PFSK-1 (cell line): Measurements from ENCODE around the gene COL5A2.

Experiments used
- FOXP2 ChIP-seq: optimal IDR thresholded peaks from 2 replicates; pipeline ENCODE3; 2011; ENCODE audit warnings: borderline replicate concordance, control low read depth, inconsistent platforms; ENCODE audit not compliant: insufficient read depth; ENCODE audit errors: extremely low read length, extremely low read depth
- POLR2AphosphoS5 ChIP-seq: IDR thresholded peaks from 2 replicates; pipeline ENCODE4 v1.6.1; 2012; ENCODE audit warnings: low read depth, mild to moderate bottlenecking, control low read depth, low read length, moderate library complexity
- REST ChIP-seq, 2 experiments: IDR thresholded peaks; 2 replicates each; pipeline versions ENCODE4 v1.6.1 to v1.8.0; 2011 to 2012; ENCODE audit warnings: low read depth in 2 of 2, low read length in 2 of 2, control low read depth in 1 of 2, inconsistent platforms in 1 of 2, mild to moderate bottlenecking in 1 of 2, moderate library complexity in 1 of 2; ENCODE audit not compliant: insufficient read depth in 1 of 2
- SIN3A ChIP-seq: IDR thresholded peaks from 2 replicates; pipeline ENCODE4 v1.6.1; 2012; ENCODE audit warnings: mild to moderate bottlenecking, low read length, moderate library complexity, borderline replicate concordance; ENCODE audit not compliant: insufficient read depth
- TAF1 ChIP-seq: IDR thresholded peaks from 2 replicates; pipeline ENCODE4 v1.6.1; 2012; ENCODE audit warnings: low read length, control low read depth, borderline replicate concordance; ENCODE audit not compliant: insufficient read depth

COL5A2 gene

GRCh38 chr2:189144700-189145211, 34.8 kb downstream of the COL5A2 start:
- TF ChIP-seq FOXP2 = no peak
- no peak for TF ChIP-seq REST (IDR thresholded peaks at IDR 0.05; ENCODE audit: insufficient read depth in 1 of 2, low read depth in 2 of 2, low read length in 2 of 2)
- TF ChIP-seq POLR2AphosphoS5 = no peak
- TF ChIP-seq TAF1 = no peak
- no peak for TF ChIP-seq SIN3A

GRCh38 chr2:189143925-189144324, 35.6 kb downstream of the COL5A2 start:
- TF ChIP-seq POLR2AphosphoS5 = no peak
- no peak for TF ChIP-seq TAF1
- no peak for TF ChIP-seq SIN3A
- TF ChIP-seq REST (IDR thresholded peaks at IDR 0.05; ENCODE audit: insufficient read depth in 1 of 2, low read depth in 2 of 2, low read length in 2 of 2) = no peak
- TF ChIP-seq FOXP2 = no peak

GRCh38 chr2:189142893-189143759, 36.4 kb downstream of the COL5A2 start:
- TF ChIP-seq FOXP2 = no peak
- TF ChIP-seq SIN3A = no peak
- no peak for TF ChIP-seq TAF1
- no peak for TF ChIP-seq REST (IDR thresholded peaks at IDR 0.05; ENCODE audit: insufficient read depth in 1 of 2, low read depth in 2 of 2, low read length in 2 of 2)
- no peak for TF ChIP-seq POLR2AphosphoS5

GRCh38 chr2:189138800-189139199, 40.8 kb downstream of the COL5A2 start:
- TF ChIP-seq TAF1 = no peak
- TF ChIP-seq POLR2AphosphoS5 = no peak
- TF ChIP-seq SIN3A = no peak
- no peak for TF ChIP-seq REST (IDR thresholded peaks at IDR 0.05; ENCODE audit: insufficient read depth in 1 of 2, low read depth in 2 of 2, low read length in 2 of 2)
- no peak for TF ChIP-seq FOXP2
